GM12878 (cell line): ENCODE data around the gene MNT. TPM values are rescaled to one million over a fixed set of nuclear protein-coding genes. Genes with fewer than 3 reads are reported as not detected.

Experiments
- ASH2L ChIP-seq: fragments of 300-600, 200-600 bp; sonication (generic); IDR thresholded peaks from 2 replicates; pipeline ENCODE4 v1.6.1; 2017; ENCODE audit warnings: low read depth, mild to moderate bottlenecking, borderline replicate concordance
- BACH1 ChIP-seq: fragments of 450-650 bp; IDR thresholded peaks from 2 replicates; pipeline ENCODE4 v1.6.1; 2017; ENCODE audit warnings: mild to moderate bottlenecking, borderline replicate concordance
- BHLHE40 ChIP-seq, 2 experiments: fragments of 450-650 bp in 1 of 2; IDR thresholded peaks; 2 replicates each; pipeline ENCODE4 v1.6.1; 2011 to 2017; ENCODE audit warnings: low read depth in 2 of 2, borderline replicate concordance in 1 of 2, improper control_type of control experiment in 1 of 2, low read length in 1 of 2, mild to moderate bottlenecking in 1 of 2
- CBX5 ChIP-seq: sonication (generic); IDR thresholded peaks from 2 replicates; pipeline ENCODE4 v1.6.1; 2016; ENCODE audit warnings: low read depth, moderate library complexity, mild to moderate bottlenecking, inconsistent platforms
- DPF2 ChIP-seq: fragments of 450-650 bp; IDR thresholded peaks from 2 replicates; pipeline ENCODE4 v1.6.1; 2017; ENCODE audit warnings: mild to moderate bottlenecking
- ESRRA ChIP-seq: IDR thresholded peaks from 2 replicates; pipeline ENCODE4 v1.6.1; 2012; ENCODE audit warnings: mild to moderate bottlenecking, low read length, improper control_type of control experiment
- EZH2 ChIP-seq: IDR thresholded peaks from 2 replicates; pipeline ENCODE4 v1.6.1; 2012; ENCODE audit warnings: low read depth, mild to moderate bottlenecking, control low read depth, inconsistent platforms, low read length, borderline replicate concordance; ENCODE audit not compliant: control insufficient read depth
- HDGF ChIP-seq: fragments of 450-650 bp; IDR thresholded peaks from 2 replicates; pipeline ENCODE4 v1.6.1; 2016; ENCODE audit warnings: antibody characterized with exemption
- MXI1 ChIP-seq: fragments of 150-350 bp; IDR thresholded peaks from 2 replicates; pipeline ENCODE4 v1.6.1; 2011; ENCODE audit warnings: low read depth, mild to moderate bottlenecking, inconsistent platforms, low read length, improper control_type of control experiment
- MYB ChIP-seq: fragments of 150-350 bp; IDR thresholded peaks from 2 replicates; pipeline ENCODE4 v1.6.1; 2014; ENCODE audit warnings: mild to moderate bottlenecking, low read depth, low read length, borderline replicate concordance
- PML ChIP-seq: IDR thresholded peaks from 2 replicates; pipeline ENCODE4 v1.6.1; 2012; ENCODE audit warnings: low read length, inconsistent platforms
- SIN3A ChIP-seq: IDR thresholded peaks from 2 replicates; pipeline ENCODE4 v1.6.1; 2012; ENCODE audit warnings: low read depth, low read length, improper control_type of control experiment
- STAT1 ChIP-seq: fragments of 450-650 bp; conservative IDR thresholded peaks from 2 replicates; pipeline ENCODE4 v1.6.1; 2014; ENCODE audit warnings: antibody characterized with exemption, mild to moderate bottlenecking
- YBX1 ChIP-seq: fragments of 450-650 bp; IDR thresholded peaks from 2 replicates; pipeline ENCODE4 v1.6.1; 2016; ENCODE audit warnings: antibody characterized with exemption
- ZNF207 ChIP-seq: fragments of 450-650 bp; IDR thresholded peaks from 2 replicates; pipeline ENCODE4 v1.6.1; 2014; ENCODE audit warnings: antibody characterized with exemption, mild to moderate bottlenecking, borderline replicate concordance
- polyA plus RNA-seq, 11 experiments: library from polyadenylated mRNA; depleted of rRNA in 4 of 11; unstranded in 6 of 11; stranded (reverse) in 5 of 11; fragments of >200 nt; fragmentation: Nextera tagmentation in 4 of 11; fragmentation: Illumina TruSeq in 1 of 11; extraction: Ambion mirVana in 4 of 11; extraction: Trizol in 1 of 11; gene quantifications; 1 replicate in 1 of 11; 2 replicates in 10 of 11; pipeline versions ENCODE4 v1.2.1 to v1.2.3, GENCODE V29; 2011 to 2016; ENCODE audit warnings: inconsistent platforms in 2 of 11, missing spikeins in 2 of 11, low read depth in 1 of 11
- total RNA-seq, 4 experiments: library from RNA; depleted of rRNA in 3 of 4; stranded (reverse); fragments of >200 nt in 3 of 4; fragmentation: Illumina TruSeq in 1 of 4; extraction: Trizol in 1 of 4; gene quantifications; 2 replicates each; pipeline versions ENCODE4 v1.2.1 to v1.2.3, GENCODE V29; 2013 to 2021
- TF ChIP-seq, protein P1 (sequence below): IDR thresholded peaks from 2 replicates; pipeline ENCODE4 v1.6.1; 2011; ENCODE audit warnings: borderline replicate concordance, low read depth, mild to moderate bottlenecking, moderate library complexity, low read length; ENCODE audit not compliant: insufficient read depth, poor library complexity, severe bottlenecking
- TF ChIP-seq, protein P2 (sequence below), 3 experiments: IDR thresholded peaks in 2 of 3; conservative IDR thresholded peaks in 1 of 3; 2 replicates each; pipeline ENCODE4 v1.5.1; 2011; ENCODE audit warnings: low read depth in 3 of 3, low read length in 3 of 3, mild to moderate bottlenecking in 3 of 3, control low read depth in 2 of 3, moderate library complexity in 2 of 3, inconsistent platforms in 1 of 3, mixed read lengths in 1 of 3; ENCODE audit not compliant: control insufficient read depth in 2 of 3, insufficient read depth in 1 of 3; ENCODE audit errors: extremely low read depth in 1 of 3
- TF ChIP-seq, protein P3 (sequence below): fragments of 450-650 bp; IDR thresholded peaks from 2 replicates; pipeline ENCODE4 v1.6.1; 2017; ENCODE audit warnings: antibody characterized with exemption, mild to moderate bottlenecking, moderate library complexity

MNT gene
- total and polyA plus RNA-seq, 10 of the 15 experiments (the other 5 are each of a cell fraction or from before 2014, with no cell fraction given), result 0.31 to 15.9 (median 3.8) TPM

DNA sequence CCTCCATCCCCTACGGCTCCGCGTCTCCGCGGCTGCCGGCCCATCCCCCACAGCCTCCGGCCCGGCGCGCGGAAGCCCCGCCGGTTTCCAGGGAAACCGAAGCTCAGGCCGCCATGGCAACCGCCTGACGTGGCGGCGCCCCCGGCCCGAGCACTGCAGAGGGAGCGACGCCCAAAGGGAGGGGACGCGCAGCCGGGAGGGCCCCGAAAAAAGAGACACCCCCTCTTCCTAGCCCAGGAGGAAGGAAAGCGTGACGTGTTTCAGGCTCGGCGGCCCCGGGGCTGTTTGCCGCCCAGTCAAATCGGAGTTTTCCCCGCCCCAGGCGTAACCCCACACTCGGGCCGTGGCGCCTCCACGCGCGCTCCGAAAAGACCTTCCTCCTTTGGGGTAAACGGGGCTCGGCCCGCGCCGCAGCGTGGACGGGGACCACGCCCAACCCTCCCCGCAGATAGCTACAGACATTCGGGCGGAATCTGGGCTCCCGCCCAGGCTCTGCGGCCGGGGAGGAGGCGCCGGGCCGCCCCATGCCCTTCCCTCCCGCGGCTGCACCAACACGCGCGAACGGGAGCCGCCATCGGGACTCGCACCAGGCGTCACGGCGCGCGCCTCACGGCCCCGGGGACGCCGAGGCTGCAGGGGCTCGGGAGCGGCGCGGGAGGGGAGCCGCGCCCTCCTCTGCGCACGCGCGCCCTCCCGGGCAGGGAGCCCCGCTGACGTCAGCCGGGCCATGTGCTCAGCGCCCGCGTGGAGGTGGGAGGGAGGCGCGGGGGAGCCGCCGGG, 7.5 kb downstream of the MNT start (continued):
- TF ChIP-seq, protein P1, sequence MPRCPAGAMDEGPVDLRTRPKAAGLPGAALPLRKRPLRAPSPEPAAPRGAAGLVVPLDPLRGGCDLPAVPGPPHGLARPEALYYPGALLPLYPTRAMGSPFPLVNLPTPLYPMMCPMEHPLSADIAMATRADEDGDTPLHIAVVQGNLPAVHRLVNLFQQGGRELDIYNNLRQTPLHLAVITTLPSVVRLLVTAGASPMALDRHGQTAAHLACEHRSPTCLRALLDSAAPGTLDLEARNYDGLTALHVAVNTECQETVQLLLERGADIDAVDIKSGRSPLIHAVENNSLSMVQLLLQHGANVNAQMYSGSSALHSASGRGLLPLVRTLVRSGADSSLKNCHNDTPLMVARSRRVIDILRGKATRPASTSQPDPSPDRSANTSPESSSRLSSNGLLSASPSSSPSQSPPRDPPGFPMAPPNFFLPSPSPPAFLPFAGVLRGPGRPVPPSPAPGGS, result no peak
- TF ChIP-seq STAT1 (peak; percentile 53; the same call in 1 of the 2 replicates), BHLHE40 (IDR thresholded peaks at IDR 0.05; ENCODE audit: borderline replicate concordance in 1 of 2, low read depth in 2 of 2, low read length in 1 of 2) (peak in 1 of 2 experiments; percentile 71; a peak in 2 of 4 replicates), ASH2L (no peak), YBX1 (no peak), DPF2 (peak; percentile 56), BACH1 (peak; percentile 91), ZNF207 (peak; percentile 94), ESRRA (no peak), SIN3A (peak; percentile 79), MYB (no peak), EZH2 (no peak), CBX5 (no peak), PML (no peak), HDGF (no peak), MXI1 (peak; percentile 80)
- TF ChIP-seq, protein P2, sequence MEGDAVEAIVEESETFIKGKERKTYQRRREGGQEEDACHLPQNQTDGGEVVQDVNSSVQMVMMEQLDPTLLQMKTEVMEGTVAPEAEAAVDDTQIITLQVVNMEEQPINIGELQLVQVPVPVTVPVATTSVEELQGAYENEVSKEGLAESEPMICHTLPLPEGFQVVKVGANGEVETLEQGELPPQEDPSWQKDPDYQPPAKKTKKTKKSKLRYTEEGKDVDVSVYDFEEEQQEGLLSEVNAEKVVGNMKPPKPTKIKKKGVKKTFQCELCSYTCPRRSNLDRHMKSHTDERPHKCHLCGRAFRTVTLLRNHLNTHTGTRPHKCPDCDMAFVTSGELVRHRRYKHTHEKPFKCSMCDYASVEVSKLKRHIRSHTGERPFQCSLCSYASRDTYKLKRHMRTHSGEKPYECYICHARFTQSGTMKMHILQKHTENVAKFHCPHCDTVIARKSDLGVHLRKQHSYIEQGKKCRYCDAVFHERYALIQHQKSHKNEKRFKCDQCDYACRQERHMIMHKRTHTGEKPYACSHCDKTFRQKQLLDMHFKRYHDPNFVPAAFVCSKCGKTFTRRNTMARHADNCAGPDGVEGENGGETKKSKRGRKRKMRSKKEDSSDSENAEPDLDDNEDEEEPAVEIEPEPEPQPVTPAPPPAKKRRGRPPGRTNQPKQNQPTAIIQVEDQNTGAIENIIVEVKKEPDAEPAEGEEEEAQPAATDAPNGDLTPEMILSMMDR (IDR thresholded peaks at IDR 0.05 in 2 of 3, conservative IDR thresholded peaks at IDR 0.05 in 1 of 3; ENCODE audit: control insufficient read depth in 2 of 3, extremely low read depth in 1 of 3, insufficient read depth in 1 of 3, low read depth in 3 of 3, low read length in 3 of 3), result no peak
- TF ChIP-seq, protein P3, sequence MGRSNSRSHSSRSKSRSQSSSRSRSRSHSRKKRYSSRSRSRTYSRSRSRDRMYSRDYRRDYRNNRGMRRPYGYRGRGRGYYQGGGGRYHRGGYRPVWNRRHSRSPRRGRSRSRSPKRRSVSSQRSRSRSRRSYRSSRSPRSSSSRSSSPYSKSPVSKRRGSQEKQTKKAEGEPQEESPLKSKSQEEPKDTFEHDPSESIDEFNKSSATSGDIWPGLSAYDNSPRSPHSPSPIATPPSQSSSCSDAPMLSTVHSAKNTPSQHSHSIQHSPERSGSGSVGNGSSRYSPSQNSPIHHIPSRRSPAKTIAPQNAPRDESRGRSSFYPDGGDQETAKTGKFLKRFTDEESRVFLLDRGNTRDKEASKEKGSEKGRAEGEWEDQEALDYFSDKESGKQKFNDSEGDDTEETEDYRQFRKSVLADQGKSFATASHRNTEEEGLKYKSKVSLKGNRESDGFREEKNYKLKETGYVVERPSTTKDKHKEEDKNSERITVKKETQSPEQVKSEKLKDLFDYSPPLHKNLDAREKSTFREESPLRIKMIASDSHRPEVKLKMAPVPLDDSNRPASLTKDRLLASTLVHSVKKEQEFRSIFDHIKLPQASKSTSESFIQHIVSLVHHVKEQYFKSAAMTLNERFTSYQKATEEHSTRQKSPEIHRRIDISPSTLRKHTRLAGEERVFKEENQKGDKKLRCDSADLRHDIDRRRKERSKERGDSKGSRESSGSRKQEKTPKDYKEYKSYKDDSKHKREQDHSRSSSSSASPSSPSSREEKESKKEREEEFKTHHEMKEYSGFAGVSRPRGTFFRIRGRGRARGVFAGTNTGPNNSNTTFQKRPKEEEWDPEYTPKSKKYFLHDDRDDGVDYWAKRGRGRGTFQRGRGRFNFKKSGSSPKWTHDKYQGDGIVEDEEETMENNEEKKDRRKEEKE, result peak; percentile 54; the same call in 1 of the 2 replicates
